ENCODE results near the gene SERPIND1.

The SERPIND1 gene

DNA sequence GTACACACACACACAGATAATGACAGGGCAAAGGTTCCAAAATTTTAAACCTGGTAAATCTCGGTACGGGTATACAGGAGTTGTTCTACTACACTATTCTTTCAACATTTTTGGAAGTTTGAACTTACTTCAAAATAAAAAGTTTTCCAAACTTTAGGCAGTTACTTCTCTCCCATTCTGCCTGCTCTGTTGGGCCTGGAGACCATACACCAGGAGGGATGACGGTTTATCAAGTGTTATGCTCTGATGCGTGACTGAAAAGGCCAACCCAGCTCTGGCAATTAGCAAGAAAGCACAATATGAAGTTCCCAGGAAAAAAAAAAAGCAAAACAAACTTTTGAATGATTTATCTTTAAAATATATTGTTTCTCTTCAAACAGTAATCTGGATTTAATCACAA is 969 bp downstream of the SERPIND1 start:
- no peak for DNase-seq (ENCODE audit: low spot score)

DNA sequence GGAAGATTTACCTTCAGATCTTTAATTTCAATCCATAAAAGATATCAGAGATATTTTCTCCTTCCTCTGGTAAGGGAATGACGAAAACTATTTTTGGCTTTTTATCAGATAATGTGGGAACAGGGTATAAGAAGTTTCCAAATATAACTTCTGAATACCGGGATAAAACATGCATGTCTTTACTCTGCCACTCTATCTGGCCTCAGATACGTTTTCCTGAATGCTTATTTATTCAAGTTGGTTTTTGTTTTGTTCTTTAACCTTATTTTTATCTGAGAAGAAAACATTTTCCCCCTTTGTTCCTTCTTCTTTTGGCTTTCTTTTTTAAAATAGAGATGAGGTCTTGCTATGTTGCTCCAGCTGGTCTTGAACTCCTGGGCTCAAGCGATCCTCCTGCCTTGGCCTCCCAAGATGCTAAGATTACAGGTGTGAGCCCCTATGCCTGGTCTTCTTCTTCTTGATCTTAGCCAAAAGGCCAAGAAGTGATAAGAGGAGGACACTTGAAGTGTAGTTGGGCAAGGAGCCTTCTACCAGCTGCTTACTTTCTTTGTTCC is 1.5 kb downstream of the SERPIND1 start:
- DNase-seq (ENCODE audit: low spot score) = no peak

DNA sequence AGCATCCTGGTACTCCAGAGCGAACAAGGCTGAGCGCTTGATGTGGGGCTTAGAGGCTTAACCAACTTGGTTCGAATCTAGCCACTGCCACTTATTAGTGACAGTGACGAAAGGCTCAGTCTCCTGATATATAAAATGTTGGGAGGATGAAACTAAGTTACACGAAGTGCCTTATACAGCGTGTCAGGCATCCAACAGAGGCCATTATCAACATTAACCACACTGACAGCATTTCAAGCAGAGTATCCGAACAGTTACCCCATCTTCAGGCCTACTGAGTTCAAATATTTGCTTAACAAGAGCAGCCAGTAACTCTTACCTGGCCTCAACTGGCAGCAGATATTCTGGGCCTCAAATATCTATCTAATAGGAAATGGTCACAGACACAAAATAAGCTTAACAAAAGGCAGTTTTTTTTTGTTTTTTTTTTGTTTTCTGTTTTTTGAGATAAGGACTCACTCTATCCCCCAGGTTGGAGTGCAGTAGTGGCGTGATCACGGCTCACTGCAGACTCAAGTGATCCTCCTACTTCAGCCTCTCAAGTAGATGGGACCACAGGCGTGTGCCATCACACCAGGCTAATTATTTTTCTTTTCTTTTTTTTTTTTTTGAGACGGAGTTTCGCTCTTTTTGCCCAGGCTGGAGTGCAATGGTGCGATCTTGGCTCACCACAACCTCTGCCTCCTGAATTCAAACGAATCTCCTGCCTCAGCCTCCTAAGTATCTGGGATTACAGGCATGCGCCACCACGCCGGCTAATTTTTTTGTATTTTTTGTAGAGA is 2.9 kb downstream of the SERPIND1 start:
- DNase-seq (ENCODE audit: low spot score) = no peak

DNA sequence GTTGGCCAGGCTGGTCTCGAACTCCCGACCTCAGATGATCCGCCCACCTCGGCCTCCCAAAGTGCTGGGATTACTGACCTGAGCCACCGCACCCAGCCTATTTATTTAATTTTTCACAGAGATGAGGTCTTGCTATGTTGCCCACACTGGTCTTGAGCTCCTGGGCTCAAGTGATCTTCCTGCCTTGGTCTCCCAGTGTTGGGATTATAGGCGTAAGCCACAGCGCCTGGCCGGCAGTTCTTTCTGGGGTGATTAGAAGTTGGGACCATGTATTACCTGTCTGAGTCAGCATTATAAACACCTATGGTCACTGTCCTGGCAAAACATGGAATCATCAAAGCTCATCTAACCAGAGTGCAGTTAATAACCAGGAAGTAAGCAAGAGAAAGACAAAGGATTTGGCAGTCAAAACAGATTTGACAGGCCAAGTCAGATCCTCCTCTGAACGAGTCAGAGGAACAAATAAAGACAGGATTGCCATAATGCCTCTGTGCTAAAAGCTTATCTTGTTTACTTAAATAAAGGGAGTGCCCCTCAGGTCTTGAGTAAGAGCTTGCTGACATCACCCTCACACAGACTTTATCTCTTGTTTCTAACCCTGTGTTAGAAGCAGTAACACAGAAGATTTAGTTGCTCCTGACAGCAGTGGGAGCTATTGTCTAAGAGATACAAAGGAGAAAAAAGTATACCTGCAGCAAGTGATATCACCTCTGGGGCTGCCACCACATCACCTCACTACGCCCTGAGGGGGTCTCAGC is 3.7 kb downstream of the SERPIND1 start:
- peak; percentile 71 for DNase-seq (ENCODE audit: low spot score)

DNA sequence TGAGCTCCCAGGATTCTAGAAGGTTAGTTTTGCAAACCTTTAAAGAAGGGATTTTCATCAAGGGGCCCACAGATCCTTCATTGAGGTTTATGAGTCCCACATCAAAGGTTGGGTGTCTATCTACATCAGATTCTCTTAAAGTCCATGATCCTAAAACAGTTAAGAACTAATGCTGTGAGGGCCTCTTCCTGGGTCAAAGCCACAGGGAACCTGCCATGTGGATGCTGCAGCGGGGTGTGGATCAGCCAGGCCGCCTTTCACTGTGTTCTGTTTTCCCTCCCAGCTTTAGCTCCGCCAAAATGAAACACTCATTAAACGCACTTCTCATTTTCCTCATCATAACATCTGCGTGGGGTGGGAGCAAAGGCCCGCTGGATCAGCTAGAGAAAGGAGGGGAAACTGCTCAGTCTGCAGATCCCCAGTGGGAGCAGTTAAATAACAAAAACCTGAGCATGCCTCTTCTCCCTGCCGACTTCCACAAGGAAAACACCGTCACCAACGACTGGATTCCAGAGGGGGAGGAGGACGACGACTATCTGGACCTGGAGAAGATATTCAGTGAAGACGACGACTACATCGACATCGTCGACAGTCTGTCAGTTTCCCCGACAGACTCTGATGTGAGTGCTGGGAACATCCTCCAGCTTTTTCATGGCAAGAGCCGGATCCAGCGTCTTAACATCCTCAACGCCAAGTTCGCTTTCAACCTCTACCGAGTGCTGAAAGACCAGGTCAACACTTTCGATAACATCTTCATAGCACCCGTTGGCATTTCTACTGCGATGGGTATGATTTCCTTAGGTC is 5.3 kb downstream of the SERPIND1 start:
- no peak for DNase-seq (ENCODE audit: low spot score)

DNA sequence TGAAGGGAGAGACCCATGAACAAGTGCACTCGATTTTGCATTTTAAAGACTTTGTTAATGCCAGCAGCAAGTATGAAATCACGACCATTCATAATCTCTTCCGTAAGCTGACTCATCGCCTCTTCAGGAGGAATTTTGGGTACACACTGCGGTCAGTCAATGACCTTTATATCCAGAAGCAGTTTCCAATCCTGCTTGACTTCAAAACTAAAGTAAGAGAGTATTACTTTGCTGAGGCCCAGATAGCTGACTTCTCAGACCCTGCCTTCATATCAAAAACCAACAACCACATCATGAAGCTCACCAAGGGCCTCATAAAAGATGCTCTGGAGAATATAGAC is 5.9 kb downstream of the SERPIND1 start:
- no peak for DNase-seq (ENCODE audit: low spot score)

DNA sequence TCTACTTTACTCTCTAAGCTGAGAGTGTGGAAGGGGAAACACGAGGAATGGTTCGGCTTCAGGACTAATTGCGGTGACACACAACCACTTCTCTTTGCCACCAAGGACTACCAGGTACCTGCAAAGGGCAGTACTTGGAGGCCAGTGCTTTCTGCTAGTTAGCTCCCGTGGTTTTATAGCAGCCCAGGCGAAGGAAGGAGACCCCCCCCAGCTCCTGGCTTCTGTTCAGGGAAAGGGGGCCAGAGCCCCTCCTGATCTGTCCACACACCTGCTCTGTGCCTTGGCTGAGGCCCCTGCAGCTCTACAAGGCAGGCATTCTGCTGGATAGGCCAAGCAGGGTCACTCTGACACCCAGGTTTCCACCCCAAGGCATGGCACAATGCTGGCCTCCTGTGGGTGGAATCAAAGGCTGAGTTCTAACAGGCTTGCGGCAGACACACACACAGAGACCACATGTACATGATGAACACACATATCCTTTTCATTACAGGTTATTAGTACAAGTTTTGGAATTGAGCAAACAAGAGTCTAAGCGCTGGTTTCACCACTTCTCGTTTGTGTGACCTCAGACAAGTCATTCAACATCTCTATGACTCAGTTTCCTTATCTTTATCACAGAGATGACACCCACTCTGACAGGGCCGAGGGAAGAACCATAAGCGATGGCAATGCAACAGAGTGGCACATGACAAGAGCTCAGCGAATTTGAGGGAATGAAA is 7.5 kb downstream of the SERPIND1 start:
- DNase-seq (ENCODE audit: low spot score) = no peak

DNA sequence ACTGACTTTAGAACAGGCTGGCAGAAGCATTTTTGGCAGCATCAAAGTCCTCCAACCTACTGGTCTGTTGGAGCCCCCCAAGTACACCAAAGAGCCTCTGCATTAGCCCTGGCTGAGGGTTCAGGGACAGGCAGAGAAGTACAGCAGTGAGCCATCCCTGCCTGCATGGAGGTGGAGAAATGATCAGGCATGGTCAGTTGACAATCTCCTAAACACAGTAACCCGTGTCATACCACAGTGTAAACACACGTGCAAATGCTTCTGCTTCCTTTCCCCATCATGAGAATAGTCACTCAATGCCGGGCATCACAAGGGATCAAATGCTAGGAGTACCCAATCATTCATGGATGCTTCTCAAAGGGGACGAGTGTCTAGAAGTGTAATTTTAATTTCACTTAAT is 8.2 kb downstream of the SERPIND1 start:
- no peak for DNase-seq (ENCODE audit: low spot score)

DNA sequence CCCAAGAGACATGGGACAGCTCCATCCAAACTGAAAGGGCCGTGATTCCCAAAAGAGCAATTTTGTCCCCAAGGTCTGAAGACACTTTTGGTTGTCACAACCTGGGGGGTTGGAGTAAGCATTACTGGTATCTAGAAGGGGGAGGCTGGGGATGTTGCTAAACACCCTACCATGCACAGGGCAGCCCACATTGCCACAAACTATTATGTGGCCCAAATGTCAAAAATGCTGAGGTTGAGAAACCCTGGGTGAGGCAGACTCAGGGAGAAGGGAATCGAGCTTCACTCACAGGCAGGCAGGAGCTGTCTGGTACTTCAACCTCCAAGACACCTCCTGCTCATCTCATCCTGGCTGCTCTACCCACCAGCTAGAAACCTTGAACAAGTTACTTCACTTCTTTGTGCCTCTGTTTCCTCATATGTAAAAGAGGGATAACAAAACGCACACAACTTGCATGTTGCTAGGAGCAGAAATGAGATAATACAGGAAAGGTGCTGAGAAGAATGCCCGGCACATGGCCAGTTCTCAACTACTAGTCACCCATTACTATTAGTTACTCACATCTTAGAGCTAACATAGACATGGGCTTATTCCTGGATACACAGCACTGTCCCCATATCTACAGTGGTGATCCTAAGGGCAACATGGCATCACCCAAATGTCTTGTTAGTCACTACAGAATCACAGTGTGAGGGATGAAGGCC is 8.8 kb downstream of the SERPIND1 start:
- DNase-seq (ENCODE audit: low spot score) = no peak

DNA sequence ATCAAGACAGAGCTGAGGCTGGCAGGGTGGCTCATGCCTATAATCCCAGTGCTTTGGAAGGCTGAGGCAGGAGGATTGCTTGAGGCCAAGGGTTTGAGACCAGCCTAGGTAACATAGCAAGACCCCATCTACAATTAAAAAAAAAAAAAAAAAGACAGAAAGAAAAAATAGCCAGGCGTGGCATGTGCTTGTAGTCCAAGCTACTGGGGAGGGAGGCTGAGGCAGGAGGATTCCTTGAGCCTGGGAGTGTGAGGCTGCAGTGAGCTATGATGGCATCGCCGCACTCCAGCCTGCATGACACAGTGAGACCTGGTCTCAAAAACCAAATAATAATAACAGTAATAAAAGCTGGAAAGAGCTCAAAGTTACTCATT is 9.4 kb downstream of the SERPIND1 start:
- no peak for DNase-seq (ENCODE audit: low spot score)

DNA sequence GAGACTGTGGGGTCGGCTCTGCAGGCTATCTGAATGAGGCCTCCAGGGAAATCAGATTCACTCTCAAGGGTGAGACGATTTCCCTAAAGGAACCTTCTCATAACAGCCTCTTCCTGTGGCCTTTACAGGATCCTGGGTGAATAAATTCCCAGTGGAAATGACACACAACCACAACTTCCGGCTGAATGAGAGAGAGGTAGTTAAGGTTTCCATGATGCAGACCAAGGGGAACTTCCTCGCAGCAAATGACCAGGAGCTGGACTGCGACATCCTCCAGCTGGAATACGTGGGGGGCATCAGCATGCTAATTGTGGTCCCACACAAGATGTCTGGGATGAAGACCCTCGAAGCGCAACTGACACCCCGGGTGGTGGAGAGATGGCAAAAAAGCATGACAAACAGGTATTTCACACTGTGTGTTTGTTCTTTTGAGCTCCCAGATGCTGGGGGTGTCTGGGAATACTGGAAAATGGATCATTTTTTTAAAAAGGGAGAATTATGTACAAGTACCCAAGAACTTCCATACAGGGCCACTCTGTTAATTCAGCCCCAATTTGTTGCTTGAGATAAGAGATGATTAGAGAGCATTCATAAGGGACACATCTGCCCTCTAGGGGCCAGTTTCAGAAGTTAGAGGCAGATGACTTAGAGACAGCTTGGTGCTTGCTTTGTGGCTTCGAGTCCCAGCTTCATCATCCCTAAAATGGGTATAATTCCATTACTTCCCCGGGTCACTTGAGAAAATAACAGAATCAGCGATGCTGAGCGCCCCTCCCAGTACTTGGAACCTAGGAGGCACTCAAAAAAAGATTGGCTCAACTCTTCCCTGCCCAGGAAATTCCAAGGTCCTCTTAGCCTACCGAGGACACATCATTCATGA is 10.2 kb downstream of the SERPIND1 start:
- DNase-seq (ENCODE audit: low spot score) = no peak

DNA sequence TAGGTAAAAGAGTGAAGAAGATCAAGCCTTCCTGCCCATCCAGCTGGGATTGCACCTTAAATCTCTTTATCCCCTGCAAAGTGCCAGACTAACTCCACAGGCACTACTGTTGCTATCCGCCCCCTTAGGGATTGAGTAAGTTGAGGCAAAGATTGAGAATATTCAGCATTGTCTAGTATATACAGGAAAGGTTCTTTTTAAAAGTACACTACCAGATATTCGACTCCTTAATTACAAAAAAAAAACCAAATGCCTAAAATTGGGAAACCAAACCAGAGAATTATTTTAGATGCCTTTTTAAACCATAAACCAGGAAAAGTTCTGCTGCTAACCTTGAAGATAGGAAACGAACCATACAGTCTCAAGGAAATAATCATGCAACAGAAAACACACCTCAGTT is 11.5 kb downstream of the SERPIND1 start:
- no peak for DNase-seq (ENCODE audit: low spot score)

DNA sequence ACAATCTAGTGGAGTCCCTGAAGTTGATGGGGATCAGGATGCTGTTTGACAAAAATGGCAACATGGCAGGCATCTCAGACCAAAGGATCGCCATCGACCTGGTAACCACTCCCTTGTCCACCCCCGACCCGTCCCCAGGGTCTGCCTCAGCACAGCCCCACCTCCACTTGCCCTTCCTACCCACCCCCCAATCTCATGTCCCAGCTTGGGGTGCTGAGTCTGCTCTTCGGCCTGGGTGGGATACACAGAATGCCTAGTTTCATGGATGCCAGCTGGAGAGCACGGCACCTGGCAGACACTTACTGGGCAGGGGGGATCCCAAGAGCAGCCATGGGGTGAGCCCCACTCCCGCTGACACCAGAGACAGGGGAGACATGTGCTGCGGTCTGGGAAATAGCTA is 12.1 kb downstream of the SERPIND1 start:
- no peak for DNase-seq (ENCODE audit: low spot score)

DNA sequence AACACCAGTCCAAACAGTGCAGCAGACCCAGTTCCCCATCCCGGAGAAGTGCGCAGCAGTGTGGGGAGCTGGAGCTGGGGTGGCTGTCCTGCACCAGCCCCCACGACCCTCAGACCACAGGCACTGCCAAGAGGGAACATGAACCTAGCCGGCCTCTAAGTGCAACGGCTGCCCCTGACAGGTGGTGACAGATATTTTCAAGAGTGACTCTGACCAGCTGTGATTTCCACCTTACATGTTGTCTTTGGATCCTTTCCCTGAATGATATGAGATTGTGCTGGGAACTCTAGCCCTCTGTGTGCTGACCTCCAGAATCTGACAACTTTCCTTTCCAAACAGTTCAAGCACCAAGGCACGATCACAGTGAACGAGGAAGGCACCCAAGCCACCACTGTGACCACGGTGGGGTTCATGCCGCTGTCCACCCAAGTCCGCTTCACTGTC is 12.6 kb downstream of the SERPIND1 start:
- DNase-seq (ENCODE audit: low spot score) = no peak

DNA sequence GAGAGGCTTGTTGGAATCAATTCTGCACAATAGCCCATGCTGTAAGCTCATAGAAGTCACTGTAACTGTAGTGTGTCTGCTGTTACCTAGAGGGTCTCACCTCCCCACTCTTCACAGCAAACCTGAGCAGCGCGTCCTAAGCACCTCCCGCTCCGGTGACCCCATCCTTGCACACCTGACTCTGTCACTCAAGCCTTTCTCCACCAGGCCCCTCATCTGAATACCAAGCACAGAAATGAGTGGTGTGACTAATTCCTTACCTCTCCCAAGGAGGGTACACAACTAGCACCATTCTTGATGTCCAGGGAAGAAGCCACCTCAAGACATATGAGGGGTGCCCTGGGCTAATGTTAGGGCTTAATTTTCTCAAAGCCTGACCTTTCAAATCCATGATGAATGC is 13.3 kb downstream of the SERPIND1 start:
- no peak for DNase-seq (ENCODE audit: low spot score)

DNA sequence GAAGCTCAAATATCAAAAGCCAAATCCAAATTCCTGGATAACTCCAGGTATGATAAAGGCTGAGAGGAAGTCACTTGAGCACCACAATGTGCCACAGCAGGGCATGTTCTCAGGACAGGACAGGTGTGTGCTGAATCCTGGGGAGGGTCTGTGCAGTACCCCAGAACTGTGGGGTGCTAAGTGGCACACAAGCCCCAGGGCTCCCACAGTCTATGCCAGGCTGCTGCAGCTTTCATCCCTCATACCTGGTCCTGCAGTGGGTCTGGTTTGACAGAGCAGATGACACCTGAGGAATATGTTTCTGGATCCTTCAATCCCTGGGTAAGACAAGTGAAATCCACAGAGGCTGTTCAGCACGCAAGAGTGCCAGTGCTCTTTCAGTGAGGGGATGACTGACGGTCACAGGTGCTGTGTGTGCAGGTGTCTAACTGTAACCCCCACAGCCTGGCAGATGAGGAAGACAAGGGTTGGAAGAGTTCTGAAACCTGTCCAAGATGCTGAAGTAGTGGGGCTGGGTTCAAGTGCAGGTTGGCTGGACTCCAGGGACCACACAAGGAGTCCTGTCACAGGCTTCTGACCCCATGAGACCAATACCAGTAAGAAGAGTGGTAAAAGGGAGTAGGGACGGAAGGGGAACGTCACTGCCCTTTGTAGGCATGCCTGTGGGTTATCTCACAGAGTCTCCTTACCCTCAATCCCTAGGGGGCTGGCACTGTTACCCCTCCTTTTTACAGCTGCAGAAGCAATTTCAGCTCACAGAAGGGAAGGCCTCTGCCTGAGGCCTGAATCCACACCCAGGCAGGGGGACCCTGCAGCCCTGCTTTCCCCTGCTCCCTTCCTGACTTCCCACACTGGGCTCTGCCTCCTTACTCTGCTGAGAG is 14.1 kb downstream of the SERPIND1 start:
- DNase-seq (ENCODE audit: low spot score) = no peak

DNA sequence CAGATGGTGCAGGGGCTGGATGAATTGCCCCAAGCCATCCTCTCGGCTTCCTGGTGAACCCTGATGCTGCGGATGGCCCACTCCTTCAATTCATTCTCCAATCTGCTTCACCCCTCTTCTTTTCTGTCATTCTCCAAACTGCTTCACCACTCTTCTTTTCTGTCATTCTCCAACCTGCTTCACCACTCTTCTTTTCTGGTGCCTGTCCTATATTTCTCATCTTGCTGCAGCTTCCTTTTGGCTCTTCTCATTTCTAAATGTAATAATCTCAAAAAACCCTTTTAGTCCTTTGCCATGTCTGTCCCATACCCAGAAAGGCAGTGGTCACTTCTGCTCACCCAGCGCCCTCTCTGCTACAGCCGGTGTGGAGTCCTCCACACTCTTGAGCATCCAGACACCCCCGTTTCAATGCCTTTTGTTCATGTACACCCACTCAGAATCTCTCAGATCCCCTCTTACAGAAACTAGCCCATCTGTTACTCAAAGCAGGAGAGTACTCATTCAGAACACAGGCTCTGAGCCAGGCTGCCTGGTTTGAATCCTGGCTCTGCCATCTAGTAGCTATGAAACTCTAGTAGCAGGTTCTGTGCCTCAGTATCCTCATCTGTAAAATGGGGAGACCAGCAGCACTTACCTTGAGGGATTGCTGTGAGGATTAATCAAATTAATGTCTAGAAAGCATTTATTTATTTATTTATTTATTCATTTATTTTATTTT is 14.9 kb downstream of the SERPIND1 start:
- DNase-seq (ENCODE audit: low spot score) = no peak

DNA sequence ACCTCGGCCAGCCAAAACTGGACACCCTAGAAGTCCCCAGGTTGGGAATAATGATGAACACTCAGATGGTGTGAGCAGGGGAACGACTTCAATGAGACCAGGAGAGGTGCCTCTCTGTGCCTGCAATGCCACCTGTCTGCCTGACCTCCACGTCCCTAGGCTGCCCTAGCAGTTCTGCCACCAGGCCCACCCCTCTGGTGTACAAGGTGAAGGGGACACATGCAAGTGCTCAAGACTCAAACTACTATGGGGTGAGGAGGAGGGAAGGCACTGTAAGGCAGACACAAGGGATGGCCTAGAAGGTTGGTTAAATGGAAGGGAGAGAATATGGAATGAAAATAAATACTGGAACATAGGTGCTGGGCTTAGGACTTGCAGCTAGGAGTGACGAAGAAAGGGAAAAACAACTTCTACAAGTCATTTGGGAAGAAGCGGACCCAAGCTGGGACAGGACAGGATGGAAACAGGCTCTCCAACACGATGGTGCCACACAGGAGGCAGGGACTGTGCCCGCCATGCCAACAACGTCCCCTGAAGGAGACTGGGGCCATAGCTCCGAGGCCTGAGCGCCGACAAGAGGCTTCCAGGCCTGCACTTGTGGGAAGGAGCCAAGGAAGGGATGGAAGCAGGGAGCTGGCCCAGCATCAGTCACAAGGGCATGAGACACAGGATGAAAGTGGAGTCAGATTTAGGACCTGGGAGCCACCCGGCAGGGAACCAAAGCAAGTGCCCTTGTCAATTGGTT is 18.5 kb downstream of the SERPIND1 start:
- DNase-seq (ENCODE audit: low spot score) = no peak

All from HuH-7 (cell line).